HUES48 (cell line): ENCODE data around the gene ZNF20.
"Not testable (repeated sequence)": the region's sequence is repeated elsewhere in the genome, so short reads cannot be mapped to it uniquely, and the experiment has no call there.

Source experiments
- H3K27ac ChIP-seq: one replicate; pipeline ENCODE4 v1.7.0; 2013; ENCODE audit warnings: low read depth, low read length, inconsistent platforms
- H3K27me3 ChIP-seq: 2 replicates; pipeline ENCODE4 v1.6.1; 2013; ENCODE audit warnings: mild to moderate bottlenecking, low read length; ENCODE audit not compliant: control insufficient read depth, insufficient read depth
- H3K36me3 ChIP-seq: 2 replicates; pipeline ENCODE4 v1.6.1; 2013; ENCODE audit warnings: low read length; ENCODE audit not compliant: control insufficient read depth, insufficient read depth
- H3K4me1 ChIP-seq: 2 replicates; pipeline ENCODE4 v1.6.1; 2013; ENCODE audit warnings: mild to moderate bottlenecking, low read length; ENCODE audit not compliant: control insufficient read depth, insufficient read depth
- H3K4me3 ChIP-seq: 2 replicates; pipeline ENCODE4 v1.5.1; 2013; ENCODE audit warnings: mild to moderate bottlenecking, low read depth, low read length
- H3K9ac ChIP-seq: 2 replicates; pipeline ENCODE4 v1.6.1; 2013; ENCODE audit warnings: mild to moderate bottlenecking, low read depth, low read length, moderate library complexity
- H3K9me3 ChIP-seq: 2 replicates; pipeline ENCODE4 v1.6.1; 2013; ENCODE audit warnings: low read length; ENCODE audit not compliant: control insufficient read depth, insufficient read depth

Gene ZNF20

DNA sequence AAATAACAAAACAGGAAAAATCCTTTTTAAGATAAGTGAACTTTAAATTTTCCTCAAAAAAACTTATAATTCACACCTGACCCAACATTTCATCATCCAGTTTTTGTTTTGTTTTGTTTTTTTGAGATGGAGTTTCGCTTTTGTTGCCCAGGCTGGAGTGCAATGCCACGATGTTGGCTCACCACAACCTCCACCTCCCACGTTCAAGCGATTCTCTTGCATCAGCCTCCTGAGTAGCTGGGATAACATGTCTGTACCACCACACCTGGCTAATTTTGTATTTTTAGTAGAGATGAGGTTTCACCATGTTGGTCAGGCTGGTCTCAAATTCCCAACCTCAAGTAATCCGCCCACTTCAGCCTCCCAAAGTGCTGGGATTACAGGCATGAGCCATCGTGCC, 56.8 kb downstream of the ZNF20 start:
- not testable (repeated sequence) for H3K9ac ChIP-seq, H3K27me3 ChIP-seq, H3K36me3 ChIP-seq, H3K4me1 ChIP-seq, H3K27ac ChIP-seq, H3K4me3 ChIP-seq
- H3K9me3 ChIP-seq: peaks cover 35% of the 10 kb centered on the region
